Activated CD8-positive, alpha-beta T cell treated with anti-CD3 and anti-CD28 coated beads for 36 hours (primary cell): Measurements from ENCODE around the gene KIF21A. TPM values are rescaled to one million over a fixed set of nuclear protein-coding genes. Genes with fewer than 3 reads are reported as not detected.

Source experiments
- ATAC-seq: fragments of 200-7000 bp; cut with Tn5 transposase; one replicate; pipeline ENCODE4 v1.10.0; 2021; ENCODE audit warnings: mild to moderate bottlenecking, moderate library complexity
- CTCF ChIA-PET: fragments of 350-600 bp; sonication (Branson Sonifier 250); formaldehyde crosslinking; loops from one replicate; lab custom pipeline; 2021; ENCODE audit warnings: antibody characterized with exemption; lab: Charles Lee
- POLR2A ChIA-PET: fragments of 350-600 bp; sonication (Branson Sonifier 250); formaldehyde crosslinking; loops from one replicate; lab custom pipeline; 2021; ENCODE audit warnings: antibody characterized with exemption; lab: Charles Lee
- DNase-seq: peaks from one replicate; pipeline ENCODE4 v3.0.0-alpha.2; 2020
- H3K27ac Mint-ChIP-seq: one replicate; pipeline ENCODE4 v1.8.0; 2021; ENCODE audit warnings: mild to moderate bottlenecking, mixed read lengths
- H3K27me3 Mint-ChIP-seq: one replicate; pipeline ENCODE4 v1.8.0; 2021; ENCODE audit warnings: mixed read lengths
- H3K36me3 Mint-ChIP-seq: one replicate; pipeline ENCODE4 v1.8.0; 2021; ENCODE audit warnings: low read depth, mixed read lengths
- H3K4me1 Mint-ChIP-seq: one replicate; pipeline ENCODE4 v1.8.0; 2021; ENCODE audit warnings: low read depth, mixed read lengths
- H3K4me3 Mint-ChIP-seq: one replicate; pipeline ENCODE4 v1.8.0; 2021; ENCODE audit warnings: mild to moderate bottlenecking, moderate library complexity, mixed read lengths
- H3K9me3 Mint-ChIP-seq: one replicate; pipeline ENCODE4 v1.8.0; 2021; ENCODE audit warnings: mixed read lengths
- CTCF ChIP-seq: fragments of 200-600 bp; IDR thresholded peaks from one replicate; pipeline ENCODE4 v1.8.0; 2022; ENCODE audit warnings: antibody characterized with exemption, mild to moderate bottlenecking
- intact Hi-C: fragments of 100-400 bp; cut with micrococcal nuclease; formaldehyde crosslinking; loops from one replicate; pipeline ENCODE4 v1.10.0; 2022
- total RNA-seq, 2 experiments: library from RNA; stranded (reverse); gene quantifications; one replicate each; pipeline ENCODE4 v1.2.3, GENCODE V29; 2021

The KIF21A gene
- total RNA-seq, 2 experiments from 2014 or later = 18.0 to 20.0 TPM

- CTCF ChIA-PET = no interaction called here
- intact Hi-C loops = no loop called here
- no peak for TF ChIP-seq CTCF
These were observed 98.0 kb downstream of the KIF21A start for GRCh38 chr12:39344926-39345325.

GRCh38 chr12:39343665-39344064, 99.3 kb downstream of the KIF21A start:
- intact Hi-C loops = no loop called here
- H3K36me3 Mint-ChIP-seq = peaks cover 9% of the 10 kb centered on the region
- no peak for DNase-seq
- no peaks in the 10 kb centered on the region for H3K27me3 Mint-ChIP-seq
- no peaks in the 10 kb centered on the region for H3K9me3 Mint-ChIP-seq
- POLR2A ChIA-PET = no interaction called here
- H3K4me1 Mint-ChIP-seq = peaks cover 14% of the 10 kb centered on the region
- TF ChIP-seq CTCF = no peak
- H3K4me3 Mint-ChIP-seq = no peak overlapping the region
- no peak for ATAC-seq
- CTCF ChIA-PET = interaction anchor here (0.5 kb wide), 1 partner anchor 64 kb away, joined by 3 read pairs; no protein-coding TSS in a partner anchor
- no peak overlapping the region for H3K27ac Mint-ChIP-seq

More at GRCh38 chr12:39344926-39345325, 98.0 kb downstream of the KIF21A start:
- no peak for ATAC-seq
- DNase-seq = no peak
- H3K4me3 Mint-ChIP-seq = no peak overlapping the region
- no peak overlapping the region for H3K27ac Mint-ChIP-seq
- H3K9me3 Mint-ChIP-seq = no peaks in the 10 kb centered on the region
- POLR2A ChIA-PET = no interaction called here
- H3K27me3 Mint-ChIP-seq = no peaks in the 10 kb centered on the region
- H3K4me1 Mint-ChIP-seq = peaks cover 14% of the 10 kb centered on the region
- H3K36me3 Mint-ChIP-seq = peaks cover 7% of the 10 kb centered on the region

GRCh38 chr12:39341761-39342160, 101.2 kb downstream of the KIF21A start:
- no peak for DNase-seq
- intact Hi-C loops = no loop called here
- ChIA-PET CTCF (no interaction called here), POLR2A (no interaction called here)
- H3K4me3 Mint-ChIP-seq = no peak overlapping the region
- no peaks in the 10 kb centered on the region for H3K27me3 Mint-ChIP-seq
- no peak for ATAC-seq
- peaks cover 14% of the 10 kb centered on the region for H3K4me1 Mint-ChIP-seq
- TF ChIP-seq CTCF = no peak
- H3K9me3 Mint-ChIP-seq = no peaks in the 10 kb centered on the region
- peaks cover 13% of the 10 kb centered on the region for H3K36me3 Mint-ChIP-seq
- H3K27ac Mint-ChIP-seq = no peak overlapping the region

GRCh38 chr12:39341179-39341578, 101.7 kb downstream of the KIF21A start:
- ChIA-PET POLR2A (no interaction called here), CTCF (interaction anchor here (1.7 kb wide), 1 partner anchor 34 kb away, joined by 3 read pairs; no protein-coding TSS in a partner anchor)
- Mint-ChIP-seq H3K27ac (no peak overlapping the region), H3K4me1 (peaks cover 14% of the 10 kb centered on the region), H3K36me3 (peaks cover 13% of the 10 kb centered on the region), H3K4me3 (no peak overlapping the region), H3K27me3 (no peaks in the 10 kb centered on the region), H3K9me3 (no peaks in the 10 kb centered on the region)
- ATAC-seq (peak; percentile 39), DNase-seq (no peak)
- intact Hi-C loops = no loop called here
- TF ChIP-seq CTCF = no peak

- no peak for TF ChIP-seq CTCF
- ATAC-seq (no peak), DNase-seq (no peak)
- H3K27me3 Mint-ChIP-seq = no peaks in the 10 kb centered on the region
- no peak overlapping the region for H3K4me3 Mint-ChIP-seq
- H3K4me1 Mint-ChIP-seq = peaks cover 16% of the 10 kb centered on the region
- ChIA-PET CTCF (interaction anchor here (3.1 kb wide), 1 partner anchor 15 kb away, joined by 12 read pairs; no protein-coding TSS in a partner anchor), POLR2A (no interaction called here)
- H3K27ac Mint-ChIP-seq = no peak overlapping the region
- intact Hi-C loops = no loop called here
- peaks cover 30% of the 10 kb centered on the region for H3K36me3 Mint-ChIP-seq
- H3K9me3 Mint-ChIP-seq = no peaks in the 10 kb centered on the region
These were observed 110.2 kb downstream of the KIF21A start for GRCh38 chr12:39332661-39333175.
